Right hindlimb (tissue), 1 donor: ENCODE data around the gene PAK1IP1.
"Not testable (repeated sequence)": the region's sequence is repeated elsewhere in the genome, so short reads cannot be mapped to it uniquely, and the experiment has no call there.

Source experiments
- DNase-seq: peaks from one replicate; pipeline ENCODE4 v3.0.0-alpha.2; 2018

Gene PAK1IP1

GRCh38 chr6:10695086-10695657, 400 bp downstream of the PAK1IP1 start:
- DNase-seq = no peak

GRCh38 chr6:10696655-10697054, 1.9 kb downstream of the PAK1IP1 start:
- no peak for DNase-seq

- no peak for DNase-seq
Observed at GRCh38 chr6:10713962-10714361, 19.2 kb downstream of the PAK1IP1 start.

- DNase-seq = no peak
Observed at GRCh38 chr6:10719296-10719963, 24.7 kb downstream of the PAK1IP1 start.

- DNase-seq = peak; percentile 60
Observed at GRCh38 chr6:10719964-10720264, 25.1 kb downstream of the PAK1IP1 start.

- DNase-seq = peak; percentile 64
Observed at GRCh38 chr6:10720265-10720959, 25.6 kb downstream of the PAK1IP1 start.

GRCh38 chr6:10720960-10721849, 26.4 kb downstream of the PAK1IP1 start:
- DNase-seq = not testable (repeated sequence)

GRCh38 chr6:10721850-10722569, 27.2 kb downstream of the PAK1IP1 start:
- no peak for DNase-seq

- no peak for DNase-seq
Observed at GRCh38 chr6:10722570-10722819, 27.7 kb downstream of the PAK1IP1 start.

GRCh38 chr6:10722820-10723566, 28.2 kb downstream of the PAK1IP1 start, which contains the start of gene TMEM14C:
TSS of gene TMEM14C (plus strand) at chr6:10723070. CDS start at chr6:10724614, 1,544 bp downstream.
- DNase-seq = peak; percentile 99

GRCh38 chr6:10723567-10723881, 28.8 kb downstream of the PAK1IP1 start:
- peak; percentile 32 for DNase-seq

- no peak for DNase-seq
Observed at GRCh38 chr6:10725044-10725443, 30.3 kb downstream of the PAK1IP1 start.

GRCh38 chr6:10725716-10726115, 30.9 kb downstream of the PAK1IP1 start:
- DNase-seq = no peak

GRCh38 chr6:10730254-10730653, 35.5 kb downstream of the PAK1IP1 start:
- DNase-seq = no peak

GRCh38 chr6:10733151-10733715, 38.5 kb downstream of the PAK1IP1 start:
- DNase-seq = no peak

GRCh38 chr6:10733863-10734262, 39.1 kb downstream of the PAK1IP1 start:
- no peak for DNase-seq

- DNase-seq = no peak
Observed at GRCh38 chr6:10736731-10737130, 42.0 kb downstream of the PAK1IP1 start.

GRCh38 chr6:10740061-10740460, 45.3 kb downstream of the PAK1IP1 start:
- no peak for DNase-seq

GRCh38 chr6:10741643-10742042, 46.9 kb downstream of the PAK1IP1 start:
- DNase-seq = not testable (repeated sequence)

GRCh38 chr6:10742251-10742650, 47.5 kb downstream of the PAK1IP1 start:
- DNase-seq = no peak

GRCh38 chr6:10743515-10743914, 48.7 kb downstream of the PAK1IP1 start:
- DNase-seq = no peak

- no peak for DNase-seq
Observed at GRCh38 chr6:10745116-10745515, 50.3 kb downstream of the PAK1IP1 start.
